Adrenal gland (tissue), 5 donors: ENCODE results near the gene FAF1.

Experiments
- CTCF ChIP-seq, 6 experiments: fragments of 450-650 bp in 4 of 6; fragments of 200-600 bp in 2 of 6; sonication (generic) in 1 of 6; IDR thresholded peaks; 1 replicate in 5 of 6; 2 replicates in 1 of 6; pipeline versions ENCODE4 v1.5.1 to v1.8.0; 2016 to 2021; ENCODE audit warnings: antibody characterized with exemption in 6 of 6, mild to moderate bottlenecking in 2 of 6, moderate library complexity in 1 of 6
- POLR2A ChIP-seq, 2 donors: fragments of 450-650 bp; IDR thresholded peaks; one replicate each; pipeline ENCODE4 v1.6.1; 2017; ENCODE audit warnings: antibody characterized with exemption in 2 of 2, mild to moderate bottlenecking in 2 of 2, moderate library complexity in 1 of 2
- donor health status: DM: no; HTN: no; CAD: no.

DNA sequence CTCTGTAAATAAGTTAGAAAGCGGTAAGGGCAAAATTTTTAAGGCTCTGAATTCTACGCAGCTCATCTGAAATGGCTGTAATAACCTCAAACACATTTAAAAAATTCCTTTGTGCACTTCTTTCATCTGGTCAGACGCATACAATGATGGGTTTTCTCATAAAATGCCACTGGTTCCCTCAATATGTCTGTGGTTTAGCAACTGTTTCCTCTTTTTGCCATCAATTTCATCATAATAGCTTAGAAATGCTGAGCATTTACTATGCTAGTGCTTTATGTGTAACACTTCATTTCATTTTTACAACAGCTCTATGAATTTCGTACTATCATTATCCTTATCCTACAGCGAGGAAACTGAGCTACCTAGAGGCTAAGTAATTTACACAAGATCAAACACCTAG, 501.6 kb downstream of the FAF1 start:
- TF ChIP-seq POLR2A (IDR thresholded peaks at IDR 0.05) (no peak), CTCF (IDR thresholded peaks at IDR 0.05) (no peak)
